Measurements from ENCODE around the gene DBP. TPM values are rescaled to one million over a fixed set of nuclear protein-coding genes. Genes with fewer than 3 reads are reported as not detected.

The DBP gene
- total and polyA plus RNA-seq, 2 experiments from 2014 or later: 3.7 to 5.9 TPM

DNA sequence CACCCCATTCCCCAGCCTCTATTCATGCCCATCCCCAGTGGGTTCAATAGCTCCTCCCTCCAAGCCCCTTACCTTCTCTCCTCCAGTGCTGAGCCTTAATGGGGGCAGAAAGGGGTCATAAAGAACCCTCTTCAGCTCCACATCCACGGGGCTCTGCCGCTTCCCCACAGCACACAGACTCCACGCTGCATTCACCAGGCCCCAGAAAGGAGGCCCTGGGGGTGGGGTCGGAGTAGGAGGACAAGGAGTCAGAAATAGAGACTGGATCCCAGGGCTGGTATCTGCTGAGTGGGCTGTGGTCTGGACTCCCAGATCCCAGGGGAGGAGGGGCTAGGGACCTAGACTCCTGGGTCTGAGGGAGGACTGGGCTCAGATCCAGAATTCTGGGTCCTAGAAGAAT is 7.2 kb upstream of the DBP start:
- no peak overlapping the region for H3K27ac ChIP-seq
- H3K36me3 ChIP-seq (ENCODE audit: low read depth): no peaks in the 10 kb centered on the region
- H3K9ac ChIP-seq: no peak overlapping the region
- H3F3A ChIP-seq (ENCODE audit: insufficient read depth): peaks cover 7% of the 10 kb centered on the region; the same call in 1 of the 2 replicates
- no peaks in the 10 kb centered on the region for H4K20me1 ChIP-seq (ENCODE audit: insufficient read depth)
- TF ChIP-seq EZH2phosphoT487 (IDR thresholded peaks at IDR 0.05; ENCODE audit: insufficient read depth, low read depth) (no peak), EZH2 (IDR thresholded peaks at IDR 0.05; ENCODE audit: insufficient read depth, poor library complexity, severe bottlenecking) (no peak)
- no peak overlapping the region for H3K4me2 ChIP-seq (ENCODE audit: unreplicated experiment)
- in situ Hi-C loops (cut with MboI): no loop called here
- H3K27me3 ChIP-seq (replicated peaks; ENCODE audit: insufficient read depth): no peaks in the 10 kb centered on the region
- no peaks in the 10 kb centered on the region for H3K9me2 ChIP-seq (ENCODE audit: insufficient read depth)
- no peak for DNase-seq
- H3K4me1 ChIP-seq (ENCODE audit: insufficient read depth): 0 out of 2 replicates have a peak, but pooled peaks cover 13% of the 10 kb centered on the region
- 66 to 68% methylated on average over 4 of the region's 4 CpGs for WGBS, 2 experiments (ENCODE audit: low coverage in 1 of 2, low lambda C conversion rate in 2 of 2, missing lambda C conversion rate in 2 of 2)
- H3K9me3 ChIP-seq (ENCODE audit: low read depth): no peaks in the 10 kb centered on the region
- H2AFZ ChIP-seq: no peak overlapping the region
- no peak overlapping the region for H3K4me3 ChIP-seq
- H3K79me2 ChIP-seq (ENCODE audit: insufficient read depth): no peaks in the 10 kb centered on the region

DNA sequence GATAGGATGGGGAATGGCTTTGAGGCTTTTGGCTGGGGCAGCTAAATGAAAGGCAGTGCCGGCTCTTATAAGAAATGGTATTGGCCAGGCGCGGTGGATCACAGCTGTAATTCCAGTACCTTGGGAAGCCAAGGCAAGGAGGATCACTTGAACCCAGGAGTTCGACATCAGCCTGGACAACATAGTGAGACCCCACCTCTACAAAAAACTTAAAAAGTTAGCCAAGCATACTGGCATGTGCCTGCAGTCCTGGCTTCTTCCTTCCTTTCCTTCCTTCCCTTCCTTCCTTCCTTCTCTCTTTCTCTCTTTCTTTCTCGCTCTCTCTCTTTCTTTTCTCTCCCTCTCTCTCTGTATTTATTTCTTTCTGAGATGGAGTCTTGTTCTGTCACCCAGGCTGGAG is 5.7 kb upstream of the DBP start:
- WGBS, 2 experiments (ENCODE audit: low coverage in 1 of 2, low lambda C conversion rate in 2 of 2, missing lambda C conversion rate in 2 of 2): 87 to 88% methylated on average over 5 of the region's 5 CpGs
- TF ChIP-seq EZH2phosphoT487 (IDR thresholded peaks at IDR 0.05; ENCODE audit: insufficient read depth, low read depth): no peak
- no peak for TF ChIP-seq EZH2 (IDR thresholded peaks at IDR 0.05; ENCODE audit: insufficient read depth, poor library complexity, severe bottlenecking)
- no peak overlapping the region for H2AFZ ChIP-seq
- no peak for DNase-seq
- in situ Hi-C loops (cut with MboI): no loop called here
- no peaks in the 10 kb centered on the region for H3K9me3 ChIP-seq (ENCODE audit: low read depth)
- no peaks in the 10 kb centered on the region for H3K9me2 ChIP-seq (ENCODE audit: insufficient read depth)
- H3K4me3 ChIP-seq: no peak overlapping the region
- H3K27me3 ChIP-seq (replicated peaks; ENCODE audit: insufficient read depth): no peaks in the 10 kb centered on the region
- peaks cover 7% of the 10 kb centered on the region; the same call in 1 of the 2 replicates for H3F3A ChIP-seq (ENCODE audit: insufficient read depth)
- H4K20me1 ChIP-seq (ENCODE audit: insufficient read depth): no peaks in the 10 kb centered on the region
- no peak overlapping the region for H3K9ac ChIP-seq
- no peak overlapping the region for H3K4me2 ChIP-seq (ENCODE audit: unreplicated experiment)
- H3K36me3 ChIP-seq (ENCODE audit: low read depth): no peaks in the 10 kb centered on the region
- 0 out of 2 replicates have a peak, but pooled peaks cover 16% of the 10 kb centered on the region for H3K4me1 ChIP-seq (ENCODE audit: insufficient read depth)
- no peaks in the 10 kb centered on the region for H3K79me2 ChIP-seq (ENCODE audit: insufficient read depth)
- H3K27ac ChIP-seq: no peak overlapping the region

DNA sequence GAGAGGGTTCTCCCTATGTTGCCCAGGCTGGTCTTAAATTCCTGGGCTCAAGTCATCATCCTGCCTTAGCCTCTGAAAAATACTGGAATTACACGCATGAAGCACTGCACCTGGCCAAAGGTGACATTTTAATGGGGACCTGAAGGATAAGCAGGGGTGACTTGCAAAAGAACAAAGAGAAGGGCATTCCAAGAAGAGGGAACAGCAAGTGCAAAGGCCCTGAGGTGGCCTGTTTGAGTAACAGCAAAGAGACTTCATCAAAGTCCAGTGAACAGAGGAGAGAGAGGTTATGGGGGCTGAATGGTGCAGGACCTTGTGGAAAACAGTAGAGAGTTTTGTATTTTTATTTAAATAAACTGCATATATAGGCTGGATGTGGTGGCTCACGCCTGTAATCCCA is 4.7 kb upstream of the DBP start:
- WGBS, 2 experiments (ENCODE audit: low coverage in 1 of 2, low lambda C conversion rate in 2 of 2, missing lambda C conversion rate in 2 of 2): 69 to 70% methylated on average over 2 of the region's 2 CpGs
- Histone ChIP-seq H3K27me3 (replicated peaks; ENCODE audit: insufficient read depth) (no peaks in the 10 kb centered on the region), H3K9me2 (ENCODE audit: insufficient read depth) (no peaks in the 10 kb centered on the region), H3F3A (ENCODE audit: insufficient read depth) (peaks cover 10% of the 10 kb centered on the region; the same call in 1 of the 2 replicates), H3K9me3 (ENCODE audit: low read depth) (no peaks in the 10 kb centered on the region), H4K20me1 (ENCODE audit: insufficient read depth) (no peaks in the 10 kb centered on the region), H3K4me3 (no peak overlapping the region), H3K36me3 (ENCODE audit: low read depth) (no peaks in the 10 kb centered on the region), H3K4me1 (ENCODE audit: insufficient read depth) (0 out of 2 replicates have a peak, but pooled peaks cover 16% of the 10 kb centered on the region), H3K9ac (no peak overlapping the region), H3K4me2 (ENCODE audit: unreplicated experiment) (no peak overlapping the region), H2AFZ (no peak overlapping the region), H3K79me2 (ENCODE audit: insufficient read depth) (no peaks in the 10 kb centered on the region), H3K27ac (no peak overlapping the region)
- in situ Hi-C loops (cut with MboI): no loop called here
- TF ChIP-seq EZH2 (IDR thresholded peaks at IDR 0.05; ENCODE audit: insufficient read depth, poor library complexity, severe bottlenecking) (no peak), EZH2phosphoT487 (IDR thresholded peaks at IDR 0.05; ENCODE audit: insufficient read depth, low read depth) (no peak)
- no peak for DNase-seq

DNA sequence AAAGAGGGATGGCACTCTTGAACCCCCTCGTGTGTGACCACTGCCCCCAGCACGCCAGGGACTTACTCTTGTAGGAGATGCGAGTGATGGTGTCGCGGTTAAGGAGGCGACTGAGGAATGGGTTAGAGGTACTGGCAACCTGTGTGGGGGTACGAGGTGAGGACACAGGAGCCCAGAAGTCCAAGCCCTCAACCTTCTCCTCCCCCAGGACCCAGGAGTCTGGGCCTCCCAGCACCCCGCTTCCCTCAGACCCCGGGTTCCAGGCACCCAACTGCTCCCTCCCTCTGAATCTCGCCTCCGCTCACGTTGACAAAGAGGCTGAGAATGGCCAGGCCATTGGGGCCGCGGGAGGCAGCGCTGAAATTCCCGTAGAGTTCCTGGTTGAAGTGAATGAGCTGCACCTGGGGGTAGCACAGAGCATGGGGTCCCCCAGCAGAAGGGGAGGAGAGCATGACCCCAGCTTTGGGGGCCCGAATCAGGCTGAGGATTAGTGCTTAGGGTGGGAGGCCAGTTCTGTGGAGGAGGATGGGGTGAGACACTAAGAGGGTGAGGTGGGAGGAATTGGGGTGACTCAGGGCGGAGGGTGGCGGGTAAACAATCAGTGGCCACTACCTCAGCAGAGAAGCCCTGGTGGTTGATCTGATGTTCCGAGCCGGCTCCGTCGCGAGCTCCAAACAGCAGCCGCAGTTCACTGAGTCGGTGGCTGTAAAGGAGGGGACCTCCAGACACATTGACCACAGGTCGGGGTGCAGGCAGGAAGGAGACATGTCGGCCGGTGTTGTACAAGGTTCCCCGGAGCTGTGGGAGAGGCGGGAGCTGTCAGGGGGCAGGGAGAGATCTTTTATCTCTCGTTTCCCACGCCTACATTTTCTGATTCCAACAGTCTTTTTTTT is 2.5 kb upstream of the DBP start:
- Histone ChIP-seq H3K79me2 (ENCODE audit: insufficient read depth) (no peaks in the 10 kb centered on the region), H3F3A (ENCODE audit: insufficient read depth) (peaks cover 17% of the 10 kb centered on the region; the same call in 1 of the 2 replicates), H3K27ac (no peak overlapping the region), H4K20me1 (ENCODE audit: insufficient read depth) (no peaks in the 10 kb centered on the region), H3K4me2 (ENCODE audit: unreplicated experiment) (no peak overlapping the region), H2AFZ (no peak overlapping the region), H3K9me2 (ENCODE audit: insufficient read depth) (no peaks in the 10 kb centered on the region), H3K27me3 (replicated peaks; ENCODE audit: insufficient read depth) (no peaks in the 10 kb centered on the region), H3K9ac (no peak overlapping the region), H3K9me3 (ENCODE audit: low read depth) (no peaks in the 10 kb centered on the region), H3K4me3 (no peak overlapping the region), H3K36me3 (ENCODE audit: low read depth) (no peaks in the 10 kb centered on the region), H3K4me1 (ENCODE audit: insufficient read depth) (peaks cover 15% of the 10 kb centered on the region)
- WGBS, 2 experiments (ENCODE audit: low coverage in 1 of 2, low lambda C conversion rate in 2 of 2, missing lambda C conversion rate in 2 of 2): 60 to 61% methylated on average over 31 to 33 of the region's 33 CpGs
- in situ Hi-C loops (cut with MboI): no loop called here
- no peak for DNase-seq
- TF ChIP-seq EZH2phosphoT487 (IDR thresholded peaks at IDR 0.05; ENCODE audit: insufficient read depth, low read depth) (no peak), EZH2 (IDR thresholded peaks at IDR 0.05; ENCODE audit: insufficient read depth, poor library complexity, severe bottlenecking) (no peak)

All from GM23248 (cell line).